WTC11 (cell line): ENCODE results near the gene PVALB. TPM values are rescaled to one million over a fixed set of nuclear protein-coding genes. Genes with fewer than 3 reads are reported as not detected.

Source experiments
- ATAC-seq: fragments of 200-7000 bp; cut with Tn5 transposase; 2 replicates; pipeline ENCODE4 v1.10.0; 2021; ENCODE audit warnings: mild to moderate bottlenecking, moderate library complexity
- CTCF ChIA-PET: fragments of 300-600 bp; sonication (Branson Sonifier 250); formaldehyde crosslinking; loops from one replicate; lab custom pipeline; 2021; ENCODE audit warnings: antibody characterized with exemption; lab: Charles Lee
- POLR2A ChIA-PET: fragments of 350-600 bp; sonication (Branson Sonifier 250); formaldehyde crosslinking; loops from one replicate; lab custom pipeline; 2021; ENCODE audit warnings: antibody characterized with exemption; lab: Charles Lee
- DNase-seq: peaks from one replicate; pipeline ENCODE4 v3.0.0; 2021; ENCODE audit warnings: low spot score
- H3K27ac Mint-ChIP-seq: 2 replicates; pipeline ENCODE4 v1.8.0; 2021; ENCODE audit warnings: mixed read lengths
- H3K27me3 Mint-ChIP-seq: 2 replicates; pipeline ENCODE4 v1.8.0; 2021; ENCODE audit warnings: low read depth, mild to moderate bottlenecking, moderate library complexity, mixed read lengths
- H3K36me3 Mint-ChIP-seq: 2 replicates; pipeline ENCODE4 v1.8.0; 2021; ENCODE audit warnings: mixed read lengths
- H3K4me1 Mint-ChIP-seq: 2 replicates; pipeline ENCODE4 v1.8.0; 2022; ENCODE audit warnings: mixed read lengths
- H3K4me3 Mint-ChIP-seq: 2 replicates; pipeline ENCODE4 v1.8.0; 2021; ENCODE audit warnings: mild to moderate bottlenecking, moderate library complexity, mixed read lengths
- H3K9me3 Mint-ChIP-seq: 2 replicates; pipeline ENCODE4 v1.8.0; 2021; ENCODE audit warnings: mixed read lengths
- CBFB ChIP-seq: sonication (generic); formaldehyde crosslinking; IDR thresholded peaks from 2 replicates; pipeline ENCODE4 v1.8.1; 2022; ENCODE audit warnings: mild to moderate bottlenecking, low read depth, missing genetic modification reagents
- CREB1 ChIP-seq: sonication (generic); formaldehyde crosslinking; IDR thresholded peaks from 2 replicates; pipeline ENCODE4 v1.8.0; 2023; ENCODE audit warnings: mild to moderate bottlenecking, missing genetic modification reagents
- CREM ChIP-seq: sonication (generic); formaldehyde crosslinking; IDR thresholded peaks from 2 replicates; pipeline ENCODE4 v1.8.1; 2022; ENCODE audit warnings: mild to moderate bottlenecking, missing genetic modification reagents, moderate library complexity
- EMX1 ChIP-seq: fragments of 250-450 bp; sonication (Bioruptor Pico); IDR thresholded peaks from 2 replicates; pipeline ENCODE4 v1.8.0; 2021; ENCODE audit warnings: mild to moderate bottlenecking
- ETV6 ChIP-seq: sonication (generic); formaldehyde crosslinking; IDR thresholded peaks from 2 replicates; pipeline ENCODE4 v1.8.1; 2022; ENCODE audit warnings: mild to moderate bottlenecking, missing genetic modification reagents
- FOXK1 ChIP-seq: sonication (generic); formaldehyde crosslinking; IDR thresholded peaks from 2 replicates; pipeline ENCODE4 v1.8.0; 2022; ENCODE audit warnings: mild to moderate bottlenecking, moderate library complexity, missing genetic modification reagents
- FOXP1 ChIP-seq: sonication (generic); formaldehyde crosslinking; IDR thresholded peaks from 2 replicates; pipeline ENCODE4 v1.8.0; 2022; ENCODE audit warnings: missing genetic modification reagents, mild to moderate bottlenecking, moderate library complexity, borderline replicate concordance
- MYBL2 ChIP-seq: sonication (generic); formaldehyde crosslinking; IDR thresholded peaks from 2 replicates; pipeline ENCODE4 v1.8.1; 2023; ENCODE audit warnings: mild to moderate bottlenecking, moderate library complexity, missing genetic modification reagents
- PRRX2 ChIP-seq: fragments of 250-450 bp; sonication (Bioruptor Pico); IDR thresholded peaks from 2 replicates; pipeline ENCODE4 v1.8.0; 2021; ENCODE audit warnings: mild to moderate bottlenecking
- SP1 ChIP-seq: sonication (generic); formaldehyde crosslinking; conservative IDR thresholded peaks from 2 replicates; pipeline ENCODE4 v1.8.1; 2022; ENCODE audit warnings: missing genetic modification reagents
- TEAD1 ChIP-seq: sonication (generic); formaldehyde crosslinking; IDR thresholded peaks from 2 replicates; pipeline ENCODE4 v1.8.0; 2022; ENCODE audit warnings: mild to moderate bottlenecking, missing genetic modification reagents
- ZNF232 ChIP-seq: sonication (generic); formaldehyde crosslinking; IDR thresholded peaks from 2 replicates; pipeline ENCODE4 v1.8.0; 2022; ENCODE audit warnings: mild to moderate bottlenecking, missing genetic modification reagents
- total RNA-seq: library from RNA; stranded (reverse); gene quantifications from 3 replicates; pipeline ENCODE4 v1.2.3, GENCODE V29; 2021
- TF ChIP-seq, protein P1 (sequence below): fragments of 200-600 bp; IDR thresholded peaks from 2 replicates; pipeline ENCODE4 v1.8.0; 2022; ENCODE audit warnings: antibody characterized with exemption
- TF ChIP-seq, protein P2 (sequence below): fragments of 250-450 bp; sonication (Bioruptor Pico); IDR thresholded peaks from 2 replicates; pipeline ENCODE4 v2.1.2; 2022; ENCODE audit warnings: mild to moderate bottlenecking, moderate library complexity
- TF ChIP-seq, protein P3 (sequence below): sonication (generic); formaldehyde crosslinking; IDR thresholded peaks from 2 replicates; pipeline ENCODE4 v1.8.1; 2023; ENCODE audit warnings: mild to moderate bottlenecking, missing genetic modification reagents, borderline replicate concordance
- TF ChIP-seq, protein P4 (sequence below): sonication (generic); formaldehyde crosslinking; IDR thresholded peaks from 2 replicates; pipeline ENCODE4 v1.8.1; 2023; ENCODE audit warnings: mild to moderate bottlenecking, moderate library complexity, missing genetic modification reagents
- TF ChIP-seq, protein P5 (sequence below): sonication (generic); formaldehyde crosslinking; IDR thresholded peaks from 2 replicates; pipeline ENCODE4 v1.8.1; 2022; ENCODE audit warnings: missing genetic modification reagents, borderline replicate concordance

The PVALB gene
- total RNA-seq, 1 experiment from 2014 or later = 2.7 TPM

DNA sequence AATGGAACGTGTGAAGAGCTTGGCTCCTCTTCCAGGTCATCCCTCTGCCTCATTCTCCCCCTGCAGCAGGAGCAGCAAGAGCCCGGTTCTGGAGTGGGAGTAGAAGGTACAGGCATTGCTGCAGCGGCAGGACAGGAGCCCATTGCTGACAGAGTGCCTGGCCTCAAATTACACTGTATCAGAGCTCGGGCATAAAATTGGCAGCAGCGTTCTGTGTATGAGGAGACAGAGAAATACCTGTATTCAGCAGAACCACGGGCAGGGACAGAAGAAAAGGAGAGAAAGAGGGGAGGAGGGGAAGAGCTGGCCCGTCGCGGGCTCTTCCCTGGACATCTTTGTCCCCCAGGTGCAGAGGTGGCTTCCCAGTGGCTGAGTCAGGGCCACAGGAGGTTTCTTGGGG is 41.3 kb upstream of the PVALB start (continued):
- TF ChIP-seq SP1 (CRISPR knock-in tag) = no peak
- no peak for TF ChIP-seq PRRX2 (CRISPR knock-in tag)

DNA sequence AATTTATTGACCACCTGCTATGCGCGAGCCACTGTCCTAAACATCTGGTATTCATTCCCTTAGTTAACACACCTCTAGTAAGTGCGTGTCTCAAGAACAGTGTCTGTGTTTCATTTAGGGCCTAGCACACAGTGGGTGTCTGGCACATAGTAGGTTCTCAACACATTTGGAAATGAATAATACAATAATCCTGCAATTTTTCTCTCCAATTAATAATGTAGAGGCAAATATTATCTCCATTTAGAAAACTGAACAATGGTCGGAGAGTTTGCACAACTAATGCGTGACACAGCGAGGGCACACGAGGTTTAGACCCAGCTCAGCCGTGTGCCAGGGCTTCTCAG is 39.9 kb upstream of the PVALB start:
- ATAC-seq (no peak), DNase-seq (no peak)
- no peaks in the 10 kb centered on the region for H3K36me3 Mint-ChIP-seq
- no peak overlapping the region for H3K27ac Mint-ChIP-seq
- TF ChIP-seq CBFB (0 out of 2 replicates have a peak, but pooled peaks have one; percentile 45), ZNF232 (no peak)
- TF ChIP-seq, all 79 proteins: peak for 1
- CTCF ChIA-PET = interaction anchor here (0.9 to 2.3 kb wide), 46 partner anchors 9 to 345 kb away, joined by 3 to 66 read pairs (median 8); partner anchors contain the start of genes IFT27 and PVALB
- H3K9me3 Mint-ChIP-seq = peaks cover 10% of the 10 kb centered on the region
- H3K27me3 Mint-ChIP-seq = peaks cover 29% of the 10 kb centered on the region
- POLR2A ChIA-PET = interaction anchor here (1.0 kb wide), 1 partner anchor 121 kb away, joined by 4 read pairs; no protein-coding TSS in a partner anchor
- H3K4me1 Mint-ChIP-seq = peaks cover 9% of the 10 kb centered on the region
- no peak overlapping the region for H3K4me3 Mint-ChIP-seq

DNA sequence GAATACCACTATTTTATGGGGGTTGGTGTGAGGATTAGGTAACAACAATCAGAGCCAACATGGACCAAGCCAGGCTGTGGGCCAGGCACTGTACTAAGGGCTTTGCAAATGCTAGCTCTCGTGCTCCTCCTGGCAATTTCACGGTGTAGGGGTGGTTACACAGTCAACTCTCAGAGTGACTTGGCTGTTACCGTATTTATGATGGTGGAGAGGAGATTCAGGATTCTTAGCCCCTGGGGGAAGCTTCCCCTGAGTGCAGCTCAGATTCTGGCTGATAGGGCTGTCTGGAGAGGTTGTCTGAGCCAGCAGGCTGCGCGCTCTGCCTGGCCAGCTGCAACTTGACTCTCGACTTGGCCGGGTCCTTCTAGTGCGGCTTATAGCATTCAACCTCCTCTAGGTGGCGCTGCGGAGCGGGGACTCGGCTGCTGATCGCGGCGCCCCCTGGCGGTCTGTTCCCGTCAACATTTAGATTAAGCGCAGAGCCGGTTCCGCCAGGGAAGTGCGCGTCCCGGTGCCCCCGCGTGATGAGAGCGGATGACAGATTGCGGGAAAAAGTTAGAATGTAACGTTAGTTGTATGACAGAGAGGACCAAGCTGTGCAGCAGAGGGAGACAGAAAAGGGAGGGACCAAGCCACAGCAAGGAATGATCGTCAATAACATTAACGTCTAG is 39.4 kb upstream of the PVALB start:
- peaks cover 29% of the 10 kb centered on the region for H3K27me3 Mint-ChIP-seq
- DNase-seq = peak; percentile 94
- peaks cover 10% of the 10 kb centered on the region for H3K9me3 Mint-ChIP-seq
- CTCF ChIA-PET = interaction anchor here (0.5 to 2.3 kb wide), 102 partner anchors 9 to 616 kb away, joined by 3 to 66 read pairs (median 5); partner anchors contain the start of genes CSF2RB, EIF3D, FOXRED2 and IFT27
- TF ChIP-seq CREB1 (CRISPR knock-in tag) (peak; percentile 19; the same call in 1 of the 2 replicates), FOXP1 (CRISPR knock-in tag) (peak; percentile 67; the same call in 1 of the 2 replicates), ETV6 (CRISPR knock-in tag) (peak; percentile 40; the same call in 1 of the 2 replicates), CREM (no peak), SP1 (CRISPR knock-in tag) (peak; percentile 77), FOXK1 (CRISPR knock-in tag) (0 out of 2 replicates have a peak, but pooled peaks have one; percentile 57), EMX1 (CRISPR knock-in tag) (no peak), TEAD1 (CRISPR knock-in tag) (peak; percentile 76), MYBL2 (CRISPR knock-in tag) (peak; percentile 33; the same call in 1 of the 2 replicates)
- TF ChIP-seq, protein P1, sequence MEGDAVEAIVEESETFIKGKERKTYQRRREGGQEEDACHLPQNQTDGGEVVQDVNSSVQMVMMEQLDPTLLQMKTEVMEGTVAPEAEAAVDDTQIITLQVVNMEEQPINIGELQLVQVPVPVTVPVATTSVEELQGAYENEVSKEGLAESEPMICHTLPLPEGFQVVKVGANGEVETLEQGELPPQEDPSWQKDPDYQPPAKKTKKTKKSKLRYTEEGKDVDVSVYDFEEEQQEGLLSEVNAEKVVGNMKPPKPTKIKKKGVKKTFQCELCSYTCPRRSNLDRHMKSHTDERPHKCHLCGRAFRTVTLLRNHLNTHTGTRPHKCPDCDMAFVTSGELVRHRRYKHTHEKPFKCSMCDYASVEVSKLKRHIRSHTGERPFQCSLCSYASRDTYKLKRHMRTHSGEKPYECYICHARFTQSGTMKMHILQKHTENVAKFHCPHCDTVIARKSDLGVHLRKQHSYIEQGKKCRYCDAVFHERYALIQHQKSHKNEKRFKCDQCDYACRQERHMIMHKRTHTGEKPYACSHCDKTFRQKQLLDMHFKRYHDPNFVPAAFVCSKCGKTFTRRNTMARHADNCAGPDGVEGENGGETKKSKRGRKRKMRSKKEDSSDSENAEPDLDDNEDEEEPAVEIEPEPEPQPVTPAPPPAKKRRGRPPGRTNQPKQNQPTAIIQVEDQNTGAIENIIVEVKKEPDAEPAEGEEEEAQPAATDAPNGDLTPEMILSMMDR = peak; percentile 100
- TF ChIP-seq, protein P2, sequence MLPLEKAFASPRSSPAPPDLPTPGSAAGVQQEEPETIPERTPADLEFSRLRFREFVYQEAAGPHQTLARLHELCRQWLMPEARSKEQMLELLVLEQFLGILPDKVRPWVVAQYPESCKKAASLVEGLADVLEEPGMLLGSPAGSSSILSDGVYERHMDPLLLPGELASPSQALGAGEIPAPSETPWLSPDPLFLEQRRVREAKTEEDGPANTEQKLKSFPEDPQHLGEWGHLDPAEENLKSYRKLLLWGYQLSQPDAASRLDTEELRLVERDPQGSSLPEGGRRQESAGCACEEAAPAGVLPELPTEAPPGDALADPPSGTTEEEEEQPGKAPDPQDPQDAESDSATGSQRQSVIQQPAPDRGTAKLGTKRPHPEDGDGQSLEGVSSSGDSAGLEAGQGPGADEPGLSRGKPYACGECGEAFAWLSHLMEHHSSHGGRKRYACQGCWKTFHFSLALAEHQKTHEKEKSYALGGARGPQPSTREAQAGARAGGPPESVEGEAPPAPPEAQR = no peak
- TF ChIP-seq, protein P3, sequence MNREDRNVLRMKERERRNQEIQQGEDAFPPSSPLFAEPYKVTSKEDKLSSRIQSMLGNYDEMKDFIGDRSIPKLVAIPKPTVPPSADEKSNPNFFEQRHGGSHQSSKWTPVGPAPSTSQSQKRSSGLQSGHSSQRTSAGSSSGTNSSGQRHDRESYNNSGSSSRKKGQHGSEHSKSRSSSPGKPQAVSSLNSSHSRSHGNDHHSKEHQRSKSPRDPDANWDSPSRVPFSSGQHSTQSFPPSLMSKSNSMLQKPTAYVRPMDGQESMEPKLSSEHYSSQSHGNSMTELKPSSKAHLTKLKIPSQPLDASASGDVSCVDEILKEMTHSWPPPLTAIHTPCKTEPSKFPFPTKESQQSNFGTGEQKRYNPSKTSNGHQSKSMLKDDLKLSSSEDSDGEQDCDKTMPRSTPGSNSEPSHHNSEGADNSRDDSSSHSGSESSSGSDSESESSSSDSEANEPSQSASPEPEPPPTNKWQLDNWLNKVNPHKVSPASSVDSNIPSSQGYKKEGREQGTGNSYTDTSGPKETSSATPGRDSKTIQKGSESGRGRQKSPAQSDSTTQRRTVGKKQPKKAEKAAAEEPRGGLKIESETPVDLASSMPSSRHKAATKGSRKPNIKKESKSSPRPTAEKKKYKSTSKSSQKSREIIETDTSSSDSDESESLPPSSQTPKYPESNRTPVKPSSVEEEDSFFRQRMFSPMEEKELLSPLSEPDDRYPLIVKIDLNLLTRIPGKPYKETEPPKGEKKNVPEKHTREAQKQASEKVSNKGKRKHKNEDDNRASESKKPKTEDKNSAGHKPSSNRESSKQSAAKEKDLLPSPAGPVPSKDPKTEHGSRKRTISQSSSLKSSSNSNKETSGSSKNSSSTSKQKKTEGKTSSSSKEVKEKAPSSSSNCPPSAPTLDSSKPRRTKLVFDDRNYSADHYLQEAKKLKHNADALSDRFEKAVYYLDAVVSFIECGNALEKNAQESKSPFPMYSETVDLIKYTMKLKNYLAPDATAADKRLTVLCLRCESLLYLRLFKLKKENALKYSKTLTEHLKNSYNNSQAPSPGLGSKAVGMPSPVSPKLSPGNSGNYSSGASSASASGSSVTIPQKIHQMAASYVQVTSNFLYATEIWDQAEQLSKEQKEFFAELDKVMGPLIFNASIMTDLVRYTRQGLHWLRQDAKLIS (CRISPR knock-in tag) = no peak
- TF ChIP-seq, protein P4, sequence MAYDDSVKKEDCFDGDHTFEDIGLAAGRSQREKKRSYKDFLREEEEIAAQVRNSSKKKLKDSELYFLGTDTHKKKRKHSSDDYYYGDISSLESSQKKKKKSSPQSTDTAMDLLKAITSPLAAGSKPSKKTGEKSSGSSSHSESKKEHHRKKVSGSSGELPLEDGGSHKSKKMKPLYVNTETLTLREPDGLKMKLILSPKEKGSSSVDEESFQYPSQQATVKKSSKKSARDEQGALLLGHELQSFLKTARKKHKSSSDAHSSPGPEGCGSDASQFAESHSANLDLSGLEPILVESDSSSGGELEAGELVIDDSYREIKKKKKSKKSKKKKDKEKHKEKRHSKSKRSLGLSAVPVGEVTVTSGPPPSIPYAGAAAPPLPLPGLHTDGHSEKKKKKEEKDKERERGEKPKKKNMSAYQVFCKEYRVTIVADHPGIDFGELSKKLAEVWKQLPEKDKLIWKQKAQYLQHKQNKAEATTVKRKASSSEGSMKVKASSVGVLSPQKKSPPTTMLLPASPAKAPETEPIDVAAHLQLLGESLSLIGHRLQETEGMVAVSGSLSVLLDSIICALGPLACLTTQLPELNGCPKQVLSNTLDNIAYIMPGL (CRISPR knock-in tag) = peak; percentile 87
- TF ChIP-seq, protein P5, sequence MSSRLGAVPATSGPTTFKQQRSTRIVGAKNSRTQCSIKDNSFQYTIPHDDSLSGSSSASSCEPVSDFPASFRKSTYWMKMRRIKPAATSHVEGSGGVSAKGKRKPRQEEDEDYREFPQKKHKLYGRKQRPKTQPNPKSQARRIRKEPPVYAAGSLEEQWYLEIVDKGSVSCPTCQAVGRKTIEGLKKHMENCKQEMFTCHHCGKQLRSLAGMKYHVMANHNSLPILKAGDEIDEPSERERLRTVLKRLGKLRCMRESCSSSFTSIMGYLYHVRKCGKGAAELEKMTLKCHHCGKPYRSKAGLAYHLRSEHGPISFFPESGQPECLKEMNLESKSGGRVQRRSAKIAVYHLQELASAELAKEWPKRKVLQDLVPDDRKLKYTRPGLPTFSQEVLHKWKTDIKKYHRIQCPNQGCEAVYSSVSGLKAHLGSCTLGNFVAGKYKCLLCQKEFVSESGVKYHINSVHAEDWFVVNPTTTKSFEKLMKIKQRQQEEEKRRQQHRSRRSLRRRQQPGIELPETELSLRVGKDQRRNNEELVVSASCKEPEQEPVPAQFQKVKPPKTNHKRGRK = no peak
- peak overlapping the region; percentile 20; the same call in 1 of the 2 replicates for H3K27ac Mint-ChIP-seq
- peak; percentile 97 for ATAC-seq
- no peaks in the 10 kb centered on the region for H3K36me3 Mint-ChIP-seq
- H3K4me1 Mint-ChIP-seq = peaks cover 9% of the 10 kb centered on the region
- H3K4me3 Mint-ChIP-seq = peak overlapping the region; percentile 37
- POLR2A ChIA-PET = interaction anchor here (1.0 kb wide), 1 partner anchor 121 kb away, joined by 4 read pairs; no protein-coding TSS in a partner anchor
